Hepatocyte (in vitro differentiated cells): Measurements from ENCODE around the gene SHC4. TPM values are rescaled to one million over a fixed set of nuclear protein-coding genes. Genes with fewer than 3 reads are reported as not detected.

Source experiments
- DNase-seq: peaks from one replicate; pipeline ENCODE4 v3.0.0-alpha.2; 2016; ENCODE audit warnings: low spot score
- H2AFZ ChIP-seq: fragments of 200-600 bp; sonication (generic); 2 replicates; pipeline ENCODE4 v1.6.0; 2016; ENCODE audit warnings: antibody characterized with exemption, mild to moderate bottlenecking
- H3K27ac ChIP-seq: fragments of 200-600 bp; sonication (generic); 2 replicates; pipeline ENCODE4 v1.5.1; 2016; ENCODE audit warnings: mild to moderate bottlenecking
- H3K27me3 ChIP-seq: fragments of 200-600 bp; sonication (generic); 2 replicates; pipeline ENCODE4 v1.6.1; 2016
- H3K36me3 ChIP-seq: fragments of 200-600 bp; sonication (generic); replicated peaks from 2 replicates; pipeline ENCODE4 v1.5.1; 2016; ENCODE audit warnings: low read depth; ENCODE audit not compliant: insufficient read depth
- H3K4me1 ChIP-seq: fragments of 200-600 bp; sonication (generic); 2 replicates; pipeline ENCODE4 v1.5.1; 2016; ENCODE audit warnings: mild to moderate bottlenecking, moderate library complexity; ENCODE audit not compliant: insufficient read depth
- H3K4me2 ChIP-seq: fragments of 200-600 bp; sonication (generic); 2 replicates; pipeline ENCODE4 v1.6.0; 2016
- H3K4me3 ChIP-seq: fragments of 200-600 bp; sonication (generic); 2 replicates; pipeline ENCODE4 v1.5.1; 2016; ENCODE audit warnings: mild to moderate bottlenecking
- H3K79me2 ChIP-seq: fragments of 200-600 bp; sonication (generic); 2 replicates; pipeline ENCODE4 v1.6.0; 2017; ENCODE audit warnings: mild to moderate bottlenecking
- H3K9me2 ChIP-seq: fragments of 200-600 bp; sonication (generic); replicated peaks from 2 replicates; pipeline ENCODE4 v1.6.0; 2017; ENCODE audit warnings: mild to moderate bottlenecking; ENCODE audit not compliant: insufficient read depth
- H3K9me3 ChIP-seq: fragments of 200-600 bp; sonication (generic); 2 replicates; pipeline ENCODE4 v1.5.1; 2016; ENCODE audit warnings: low read depth, mild to moderate bottlenecking
- H4K20me1 ChIP-seq: fragments of 200-600 bp; sonication (generic); 2 replicates; pipeline ENCODE4 v1.6.0; 2016; ENCODE audit warnings: mild to moderate bottlenecking; ENCODE audit not compliant: insufficient read depth, poor library complexity, severe bottlenecking
- EZH2 ChIP-seq: fragments of 200-600 bp; sonication (generic); IDR thresholded peaks from 2 replicates; pipeline ENCODE4 v1.6.1; 2016; ENCODE audit warnings: antibody characterized with exemption, mild to moderate bottlenecking, borderline replicate concordance
- EZH2phosphoT487 ChIP-seq: fragments of 200-600 bp; sonication (generic); IDR thresholded peaks from one replicate; pipeline ENCODE4 v1.6.1; 2018; ENCODE audit warnings: antibody characterized with exemption, mild to moderate bottlenecking, low read depth, moderate library complexity; ENCODE audit not compliant: unreplicated experiment, severe bottlenecking
- WGBS: methylation state at CpG from one replicate; pipeline ENCODE4 v1.1.6; 2016; ENCODE audit warnings: low lambda C conversion rate; ENCODE audit errors: missing lambda C conversion rate; 5-methylcytosine and 5-hydroxymethylcytosine counted together
- polyA plus RNA-seq: library from polyadenylated mRNA; unstranded; fragments of >200 nt; fragmentation: Nextera tagmentation; extraction: Ambion mirVana; gene quantifications from 2 replicates; pipeline ENCODE4 v1.2.1, GENCODE V29; 2016
- total RNA-seq: library from RNA; depleted of rRNA; stranded (reverse); fragments of >200 nt; gene quantifications from 2 replicates; pipeline ENCODE4 v1.2.3, GENCODE V29; 2014
- TF ChIP-seq, protein P1 (sequence below): fragments of 200-600 bp; sonication (generic); IDR thresholded peaks from 2 replicates; pipeline ENCODE4 v1.5.1; 2016; ENCODE audit warnings: antibody characterized with exemption, mild to moderate bottlenecking; ENCODE audit not compliant: poor library complexity

SHC4 gene
- total and polyA plus RNA-seq, 2 experiments from 2014 or later: 0.75 to 1.00 TPM

DNA sequence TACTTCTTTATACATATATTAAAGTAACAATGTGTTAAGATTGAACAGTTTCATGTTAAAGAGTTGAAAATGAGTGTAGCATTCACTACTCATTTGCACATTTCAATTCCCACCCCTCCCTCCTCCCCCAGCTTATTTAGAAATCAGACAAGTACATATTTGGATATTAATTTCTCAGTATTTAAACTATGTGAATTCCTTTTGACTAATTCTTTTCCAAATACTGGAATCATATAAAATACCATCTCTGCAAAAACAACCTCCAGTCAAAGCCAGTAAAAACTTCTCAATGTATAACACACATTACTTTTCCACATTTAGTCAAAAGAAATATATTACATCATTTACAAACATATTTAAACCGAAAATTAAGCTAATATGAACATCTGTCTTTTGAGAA is 25.5 kb upstream of the SHC4 start:
- DNase-seq: no peak
- H2AFZ ChIP-seq: no peak overlapping the region

DNA sequence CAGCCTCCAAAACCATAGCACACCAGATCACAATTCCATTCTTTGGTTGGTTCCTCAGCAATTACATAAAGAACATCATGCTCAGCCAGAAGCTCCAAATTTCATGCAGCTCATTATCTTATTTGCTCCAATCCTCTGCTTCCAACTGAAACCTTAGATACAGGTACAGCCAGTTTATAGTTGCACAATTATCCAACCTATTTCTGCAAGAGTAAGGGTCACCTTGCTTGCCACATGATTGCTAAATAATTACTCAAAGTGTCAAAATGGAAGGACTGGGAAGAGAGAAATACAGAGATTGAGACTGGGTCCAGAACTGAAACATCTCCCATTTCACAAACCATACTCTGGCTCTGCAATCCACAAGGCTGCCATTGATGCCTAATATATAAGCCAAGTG is 23.4 kb upstream of the SHC4 start:
- no peak overlapping the region for H3K4me3 ChIP-seq
- TF ChIP-seq, protein P1, sequence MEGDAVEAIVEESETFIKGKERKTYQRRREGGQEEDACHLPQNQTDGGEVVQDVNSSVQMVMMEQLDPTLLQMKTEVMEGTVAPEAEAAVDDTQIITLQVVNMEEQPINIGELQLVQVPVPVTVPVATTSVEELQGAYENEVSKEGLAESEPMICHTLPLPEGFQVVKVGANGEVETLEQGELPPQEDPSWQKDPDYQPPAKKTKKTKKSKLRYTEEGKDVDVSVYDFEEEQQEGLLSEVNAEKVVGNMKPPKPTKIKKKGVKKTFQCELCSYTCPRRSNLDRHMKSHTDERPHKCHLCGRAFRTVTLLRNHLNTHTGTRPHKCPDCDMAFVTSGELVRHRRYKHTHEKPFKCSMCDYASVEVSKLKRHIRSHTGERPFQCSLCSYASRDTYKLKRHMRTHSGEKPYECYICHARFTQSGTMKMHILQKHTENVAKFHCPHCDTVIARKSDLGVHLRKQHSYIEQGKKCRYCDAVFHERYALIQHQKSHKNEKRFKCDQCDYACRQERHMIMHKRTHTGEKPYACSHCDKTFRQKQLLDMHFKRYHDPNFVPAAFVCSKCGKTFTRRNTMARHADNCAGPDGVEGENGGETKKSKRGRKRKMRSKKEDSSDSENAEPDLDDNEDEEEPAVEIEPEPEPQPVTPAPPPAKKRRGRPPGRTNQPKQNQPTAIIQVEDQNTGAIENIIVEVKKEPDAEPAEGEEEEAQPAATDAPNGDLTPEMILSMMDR: no peak
- TF ChIP-seq EZH2: no peak
- no peak for TF ChIP-seq EZH2phosphoT487

More for the DNA sequence above, 25.5 kb upstream of the SHC4 start:
- no peak overlapping the region for H3K4me2 ChIP-seq
- H3K9me2 ChIP-seq: no peaks in the 10 kb centered on the region
- no peak overlapping the region for H3K27ac ChIP-seq
- no peak overlapping the region for H3K4me3 ChIP-seq
- no peaks in the 10 kb centered on the region for H3K36me3 ChIP-seq
- H3K79me2 ChIP-seq: no peaks in the 10 kb centered on the region
- 97% methylated on average over 1 of the region's 1 CpG for WGBS
- no peaks in the 10 kb centered on the region for H3K27me3 ChIP-seq
- H4K20me1 ChIP-seq: no peaks in the 10 kb centered on the region
- TF ChIP-seq, protein P1: no peak
- TF ChIP-seq EZH2 (no peak), EZH2phosphoT487 (no peak)
- H3K4me1 ChIP-seq: no peaks in the 10 kb centered on the region
- no peaks in the 10 kb centered on the region for H3K9me3 ChIP-seq

DNA sequence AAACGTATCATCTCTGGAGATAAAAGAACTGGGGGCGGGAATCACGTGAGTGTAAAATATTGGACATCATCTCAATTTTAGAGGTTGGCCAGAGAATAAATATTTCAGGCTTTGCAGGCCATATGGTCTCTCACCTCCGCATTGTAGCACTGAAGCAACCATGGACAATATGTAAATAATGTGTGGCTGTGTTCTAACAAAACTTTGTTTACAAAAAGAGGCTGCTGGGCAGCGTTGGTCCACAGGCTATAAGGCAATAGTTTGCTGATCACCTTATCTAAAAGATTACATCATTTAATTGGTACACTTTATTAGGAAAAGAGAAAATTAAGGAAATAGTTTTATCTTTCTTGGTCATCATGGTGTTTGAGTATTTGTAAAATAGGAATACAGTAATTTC is 22.5 kb upstream of the SHC4 start:
- Histone ChIP-seq H3K27ac (no peak overlapping the region), H3K4me1 (no peaks in the 10 kb centered on the region), H2AFZ (no peak overlapping the region), H3K9me2 (no peaks in the 10 kb centered on the region), H3K4me3 (no peak overlapping the region), H3K27me3 (no peaks in the 10 kb centered on the region), H4K20me1 (no peaks in the 10 kb centered on the region), H3K79me2 (no peaks in the 10 kb centered on the region), H3K4me2 (no peak overlapping the region), H3K9me3 (no peaks in the 10 kb centered on the region), H3K36me3 (no peaks in the 10 kb centered on the region)
- TF ChIP-seq EZH2 (no peak), EZH2phosphoT487 (no peak)
- TF ChIP-seq, protein P1: no peak
- no peak for DNase-seq
- WGBS: 83% methylated on average over 5 of the region's 5 CpGs

More for the DNA sequence above, 23.4 kb upstream of the SHC4 start:
- Histone ChIP-seq H4K20me1 (no peaks in the 10 kb centered on the region), H2AFZ (no peak overlapping the region), H3K9me2 (no peaks in the 10 kb centered on the region), H3K27ac (no peak overlapping the region), H3K27me3 (no peaks in the 10 kb centered on the region), H3K79me2 (no peaks in the 10 kb centered on the region), H3K4me1 (no peaks in the 10 kb centered on the region), H3K36me3 (no peaks in the 10 kb centered on the region), H3K4me2 (no peak overlapping the region), H3K9me3 (no peaks in the 10 kb centered on the region)
- no peak for DNase-seq

DNA sequence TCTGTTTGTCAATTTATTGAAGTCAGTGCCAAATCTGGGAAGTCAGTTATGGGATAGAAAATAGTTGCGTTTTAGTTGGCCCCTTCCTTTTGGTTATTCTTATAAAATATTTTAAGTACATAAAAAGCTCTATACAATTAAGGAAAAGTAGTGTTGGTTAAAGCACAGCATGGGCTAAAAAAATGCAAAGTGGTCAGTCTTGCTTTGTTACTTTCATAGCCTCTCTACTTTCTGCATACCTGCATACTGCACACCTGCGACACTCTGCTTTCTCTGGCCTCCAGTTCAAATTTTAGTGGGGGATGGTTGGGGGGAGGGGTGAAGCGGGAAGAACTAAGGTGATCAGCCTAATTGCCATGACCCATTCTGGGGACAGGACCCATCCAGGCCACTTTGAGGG is 21.8 kb upstream of the SHC4 start:
- Histone ChIP-seq H3K4me1 (no peaks in the 10 kb centered on the region), H3K79me2 (no peaks in the 10 kb centered on the region), H3K4me3 (no peak overlapping the region), H2AFZ (no peak overlapping the region), H3K27me3 (no peaks in the 10 kb centered on the region), H3K27ac (no peak overlapping the region), H3K36me3 (no peaks in the 10 kb centered on the region), H3K9me2 (no peaks in the 10 kb centered on the region), H3K4me2 (no peak overlapping the region), H4K20me1 (no peaks in the 10 kb centered on the region), H3K9me3 (no peaks in the 10 kb centered on the region)
- TF ChIP-seq EZH2phosphoT487 (no peak), EZH2 (no peak)
- TF ChIP-seq, protein P1: no peak
- no peak for DNase-seq
- WGBS: 92% methylated on average over 3 of the region's 3 CpGs
